AG08395 (cell line): Measurements from ENCODE around the gene PARD3.

Experiments used
- DNase-seq: peaks from one replicate; pipeline ENCODE4 v3.0.0; 2012; ENCODE audit warnings: mixed read lengths, low spot score

PARD3 gene

GRCh38 chr10:34492081-34492480 is 323.0 kb downstream of the PARD3 start:
- DNase-seq = no peak

- no peak for DNase-seq
Observed at GRCh38 chr10:34491678-34492077, 323.4 kb downstream of the PARD3 start.

GRCh38 chr10:34489973-34490745 is 324.9 kb downstream of the PARD3 start:
- peak; percentile 69 for DNase-seq

- no peak for DNase-seq
Observed at GRCh38 chr10:34489411-34489810, 325.7 kb downstream of the PARD3 start.

GRCh38 chr10:34488476-34489130 is 326.5 kb downstream of the PARD3 start:
- DNase-seq = no peak

GRCh38 chr10:34486008-34486407 is 329.1 kb downstream of the PARD3 start:
- no peak for DNase-seq

GRCh38 chr10:34484164-34484563 is 330.9 kb downstream of the PARD3 start:
- DNase-seq = no peak

GRCh38 chr10:34480345-34480744 is 334.8 kb downstream of the PARD3 start:
- DNase-seq = no peak

- DNase-seq = no peak
Observed at GRCh38 chr10:34479520-34480179, 335.4 kb downstream of the PARD3 start.

- no peak for DNase-seq
Observed at GRCh38 chr10:34477249-34477648, 337.8 kb downstream of the PARD3 start.

GRCh38 chr10:34476608-34477007 is 338.5 kb downstream of the PARD3 start:
- no peak for DNase-seq

GRCh38 chr10:34475786-34476185 is 339.3 kb downstream of the PARD3 start:
- no peak for DNase-seq

- no peak for DNase-seq
Observed at GRCh38 chr10:34475274-34475646, 339.8 kb downstream of the PARD3 start.

- no peak for DNase-seq
Observed at GRCh38 chr10:34474555-34475273, 340.4 kb downstream of the PARD3 start.

GRCh38 chr10:34474009-34474376 is 341.1 kb downstream of the PARD3 start:
- DNase-seq = no peak

- DNase-seq = no peak
Observed at GRCh38 chr10:34473174-34474008, 341.7 kb downstream of the PARD3 start.

- no peak for DNase-seq
Observed at GRCh38 chr10:34470307-34470706, 344.8 kb downstream of the PARD3 start.

- no peak for DNase-seq
Observed at GRCh38 chr10:34469446-34469845, 345.6 kb downstream of the PARD3 start.

- DNase-seq = no peak
Observed at GRCh38 chr10:34467902-34468301, 347.2 kb downstream of the PARD3 start.

GRCh38 chr10:34467364-34467763 is 347.7 kb downstream of the PARD3 start:
- DNase-seq = no peak

- DNase-seq = no peak
Observed at GRCh38 chr10:34465678-34466077, 349.4 kb downstream of the PARD3 start.

GRCh38 chr10:34464591-34464990 is 350.5 kb downstream of the PARD3 start:
- no peak for DNase-seq
